Gastroesophageal sphincter (tissue), 3 donors: Measurements from ENCODE around the gene HSD17B1.
"Not testable (repeated sequence)": the region's sequence is repeated elsewhere in the genome, so short reads cannot be mapped to it uniquely, and the experiment has no call there.

Experiments used
- CTCF ChIP-seq, 4 experiments: fragments of 200-600 bp in 2 of 4; fragments of 450-650 bp in 2 of 4; sonication (generic) in 1 of 4; IDR thresholded peaks; one replicate each; pipeline ENCODE4 v1.5.1; 2017 to 2019; ENCODE audit warnings: antibody characterized with exemption in 4 of 4, mild to moderate bottlenecking in 2 of 4, moderate library complexity in 2 of 4
- EP300 ChIP-seq: sonication (generic); formaldehyde crosslinking; IDR thresholded peaks from one replicate; pipeline ENCODE4 v1.6.1; 2017; ENCODE audit warnings: antibody characterized with exemption, mild to moderate bottlenecking
- POLR2A ChIP-seq, 2 donors: fragments of 450-650 bp; IDR thresholded peaks; one replicate each; pipeline ENCODE4 v1.6.1; 2017; ENCODE audit warnings: antibody characterized with exemption in 2 of 2, mild to moderate bottlenecking in 2 of 2, moderate library complexity in 1 of 2
- POLR2AphosphoS5 ChIP-seq: sonication (generic); formaldehyde crosslinking; IDR thresholded peaks from one replicate; pipeline ENCODE4 v1.6.1; 2017; ENCODE audit warnings: antibody characterized with exemption

GRCh38 chr17:42555961-42556617 is 3.4 kb downstream of the HSD17B1 start:
- TF ChIP-seq POLR2AphosphoS5; CTCF (IDR thresholded peaks at IDR 0.05); POLR2A (IDR thresholded peaks at IDR 0.05); EP300: not testable (repeated sequence)
